IPS-NIHi7 (cell line): ENCODE measurements around the gene SATB2.

ENCODE experiments used
- DNase-seq: peaks from one replicate; pipeline ENCODE4 v3.0.0; 2012; ENCODE audit warnings: mixed read lengths; ENCODE audit errors: extremely low spot score

SATB2 gene

GRCh38 chr2:199325881-199326280 lies 131.9 kb downstream of the SATB2 start:
- DNase-seq = no peak

DNA sequence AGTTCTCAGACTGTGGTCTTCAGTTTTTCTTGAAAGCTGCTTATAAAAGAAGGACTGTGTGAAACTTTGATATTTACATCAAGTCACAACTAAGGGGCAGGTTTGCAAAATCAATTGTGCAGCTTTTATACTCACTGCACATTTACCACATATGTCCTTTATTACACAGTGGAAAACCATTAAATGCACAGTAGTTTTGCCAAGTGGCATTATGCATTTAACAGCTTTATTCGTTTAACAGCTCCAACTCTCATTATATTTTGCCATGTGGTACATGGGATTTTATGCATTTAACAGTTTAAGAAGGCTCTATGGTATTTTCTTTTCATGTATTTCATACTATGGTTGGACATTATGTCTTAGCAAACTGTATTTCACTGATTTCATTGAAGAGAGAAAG lies 135.6 kb downstream of the SATB2 start:
- no peak for DNase-seq

- no peak for DNase-seq
Observed at GRCh38 chr2:199317646-199318045, 140.1 kb downstream of the SATB2 start.

- DNase-seq = no peak
Observed at GRCh38 chr2:199316851-199317250, 140.9 kb downstream of the SATB2 start.

GRCh38 chr2:199315299-199316179 lies 142.2 kb downstream of the SATB2 start:
- DNase-seq = peak; percentile 57

GRCh38 chr2:199312931-199313330 lies 144.8 kb downstream of the SATB2 start:
- DNase-seq = no peak

DNA sequence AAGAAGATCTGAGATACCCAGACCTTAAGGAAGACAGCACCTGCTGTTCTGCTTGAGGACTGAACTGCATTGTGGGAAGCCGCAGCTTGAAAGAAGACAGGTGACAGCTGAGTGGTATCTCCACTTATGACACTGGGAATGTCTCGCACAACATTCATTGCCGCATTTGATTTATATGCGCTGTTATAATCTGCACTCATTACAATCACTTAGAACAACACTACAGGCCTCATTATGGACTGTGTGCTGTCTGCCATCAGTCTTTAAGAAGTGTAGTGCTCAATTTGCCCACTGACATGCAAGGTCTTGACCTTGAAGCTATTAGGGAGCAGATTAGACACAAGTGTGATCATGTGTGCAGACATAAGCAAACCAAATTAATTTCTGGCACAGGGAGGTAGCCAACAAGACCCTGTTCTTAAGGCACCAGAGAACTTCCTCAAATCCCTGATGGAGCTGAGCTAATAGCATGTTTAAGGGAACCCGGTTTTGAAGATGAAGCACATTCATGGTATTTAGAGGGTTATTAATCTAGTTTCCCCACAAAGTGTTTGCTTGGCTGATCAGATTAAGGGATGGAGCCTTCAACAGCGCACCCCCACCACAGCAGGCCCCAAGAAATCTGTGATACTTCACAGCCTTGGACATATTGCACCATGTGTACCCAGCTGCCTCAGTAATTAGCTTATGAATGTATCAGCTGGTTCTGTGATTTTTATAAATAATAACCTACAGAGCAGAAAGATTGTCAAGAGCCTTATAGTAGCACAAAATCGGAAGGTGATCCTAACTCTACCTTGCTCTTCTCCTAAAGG lies 146.8 kb downstream of the SATB2 start:
- DNase-seq = no peak

DNA sequence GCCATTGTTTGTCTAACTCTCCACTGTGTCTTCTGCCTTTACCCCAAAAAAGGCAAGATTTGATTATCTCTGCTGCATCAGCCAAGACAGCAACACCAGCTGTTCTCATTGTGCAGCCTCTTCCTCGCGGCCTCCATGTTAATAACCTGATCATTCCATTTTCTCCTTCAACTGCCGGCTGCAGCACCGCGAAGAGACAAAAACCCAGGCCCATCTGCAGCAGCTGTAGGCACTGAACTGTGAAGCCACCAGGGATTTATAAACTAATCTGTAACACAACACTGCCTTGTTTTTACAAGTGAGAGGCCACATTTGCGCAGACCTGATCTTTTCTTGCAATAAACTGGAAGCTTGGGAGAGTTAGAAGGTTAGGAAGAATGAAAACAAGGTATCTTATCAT lies 147.8 kb downstream of the SATB2 start:
- no peak for DNase-seq

- no peak for DNase-seq
Observed at GRCh38 chr2:199309411-199309810, 148.3 kb downstream of the SATB2 start.

DNA sequence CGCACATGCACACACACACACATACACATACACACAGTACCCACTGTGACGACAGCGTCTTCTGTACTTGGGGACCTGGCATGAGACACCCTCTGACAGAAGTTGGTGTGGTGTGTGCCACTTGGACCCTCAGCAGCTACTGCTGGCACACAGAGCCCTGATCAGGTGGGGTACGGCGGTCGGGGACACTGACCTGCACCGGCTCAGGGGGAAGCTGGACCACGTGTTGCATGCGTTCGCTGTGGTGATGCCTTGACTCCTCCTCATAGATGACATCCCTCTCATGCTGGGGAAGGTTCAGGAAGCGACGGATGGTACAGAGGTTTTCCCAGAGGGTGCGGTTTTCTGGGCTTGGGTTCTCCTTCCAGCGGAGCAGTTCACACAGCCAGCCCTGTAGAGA lies 149.2 kb downstream of the SATB2 start:
- DNase-seq = no peak

- DNase-seq = no peak
Observed at GRCh38 chr2:199307461-199307860, 150.3 kb downstream of the SATB2 start.

DNA sequence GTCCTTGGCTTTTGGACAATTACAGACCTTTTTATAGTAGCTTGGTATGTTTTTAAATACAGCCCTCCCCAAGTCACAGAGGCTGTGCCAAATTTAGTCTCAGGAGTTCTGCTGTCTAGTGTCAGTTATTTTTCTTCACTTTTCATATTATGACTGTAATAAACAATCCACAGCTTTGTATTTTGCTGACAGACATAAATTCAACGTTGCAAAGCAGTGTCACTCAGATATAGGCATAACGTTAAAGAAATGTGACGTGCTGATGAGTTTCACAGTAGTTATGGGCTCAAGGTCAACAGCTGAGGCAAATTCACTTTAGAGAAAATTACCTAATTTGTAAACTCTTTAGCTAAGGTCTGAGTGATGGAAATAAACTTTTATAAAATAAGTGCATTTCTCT lies 151.6 kb downstream of the SATB2 start:
- DNase-seq = no peak

DNA sequence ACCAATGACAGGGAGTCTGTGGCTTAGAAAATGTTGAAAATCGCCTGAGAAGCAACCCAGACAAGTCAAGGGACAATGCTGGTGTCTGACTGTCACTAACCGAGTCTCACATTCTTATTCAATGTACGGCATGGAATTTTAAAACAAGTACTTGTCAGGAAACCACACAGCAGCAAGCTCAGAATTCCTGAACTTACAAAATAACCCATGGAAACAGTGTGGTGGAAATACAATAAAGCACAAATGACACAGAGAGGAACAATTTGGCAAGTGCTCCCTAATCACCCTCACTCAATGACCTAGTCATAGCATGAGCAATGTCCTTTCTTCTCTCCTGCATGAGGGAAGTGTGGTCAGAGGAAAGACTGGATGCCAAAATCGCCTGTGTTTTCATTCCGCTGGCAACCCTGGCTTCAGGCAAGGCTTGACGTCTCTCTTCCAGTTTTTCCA lies 154.0 kb downstream of the SATB2 start:
- no peak for DNase-seq

DNA sequence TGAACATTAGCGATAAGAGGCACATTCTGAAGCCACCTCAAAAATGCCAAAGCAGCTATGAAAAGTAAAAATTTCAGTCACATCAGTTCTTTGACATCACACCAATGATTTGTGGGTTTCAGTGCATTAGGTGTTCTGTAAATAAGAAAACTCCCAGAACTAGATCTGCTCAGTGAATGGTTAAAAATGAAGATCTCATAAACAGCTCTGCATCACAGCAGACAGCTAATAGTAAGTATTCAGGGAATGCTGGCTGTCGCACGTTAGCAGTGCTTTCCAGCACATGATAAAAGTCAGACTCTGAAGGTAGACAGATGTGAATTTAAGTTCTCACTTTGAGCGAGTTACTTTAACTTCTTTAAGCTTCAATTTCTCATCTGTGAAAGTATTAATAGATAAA lies 154.9 kb downstream of the SATB2 start:
- no peak for DNase-seq

DNA sequence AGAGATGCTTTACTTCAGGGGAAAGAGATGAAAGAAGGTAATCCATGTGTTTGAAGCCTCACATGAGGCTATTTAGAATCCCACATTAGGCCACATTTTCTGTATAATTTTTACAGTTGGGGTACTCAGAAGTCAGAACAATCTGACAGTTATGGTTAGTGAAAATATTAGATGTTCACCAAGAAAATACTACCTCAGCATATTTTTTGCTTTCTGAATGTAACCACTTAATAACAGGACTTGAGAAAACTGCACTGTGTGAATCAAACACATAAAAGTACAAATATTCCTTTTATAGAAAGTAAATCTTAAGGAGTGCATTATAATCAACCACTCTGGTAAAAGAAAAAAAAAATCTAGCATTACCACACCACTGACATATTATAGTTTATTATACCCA lies 169.3 kb downstream of the SATB2 start:
- no peak for DNase-seq

- DNase-seq = no peak
Observed at GRCh38 chr2:199282309-199282708, 175.4 kb downstream of the SATB2 start.

DNA sequence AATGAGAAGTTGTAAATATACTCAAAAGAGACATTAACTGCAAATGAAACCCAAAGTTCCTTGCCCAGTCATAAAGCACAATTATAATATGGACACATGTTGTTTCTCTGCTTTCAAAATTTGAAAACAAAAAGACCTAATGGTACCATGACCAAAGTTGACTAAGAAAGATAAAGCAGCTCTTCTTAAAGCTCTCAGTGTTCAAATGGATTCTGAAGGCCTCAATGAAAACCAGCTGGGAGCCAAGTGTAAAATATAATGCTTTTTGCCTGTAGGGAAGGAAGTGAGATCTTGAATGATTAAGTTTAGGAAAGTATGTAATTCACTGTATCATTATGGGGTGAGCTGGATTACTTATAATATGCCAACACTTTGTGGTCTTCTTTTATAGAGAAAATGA lies 178.6 kb downstream of the SATB2 start:
- no peak for DNase-seq

GRCh38 chr2:199278099-199278498 lies 179.6 kb downstream of the SATB2 start:
- no peak for DNase-seq

DNA sequence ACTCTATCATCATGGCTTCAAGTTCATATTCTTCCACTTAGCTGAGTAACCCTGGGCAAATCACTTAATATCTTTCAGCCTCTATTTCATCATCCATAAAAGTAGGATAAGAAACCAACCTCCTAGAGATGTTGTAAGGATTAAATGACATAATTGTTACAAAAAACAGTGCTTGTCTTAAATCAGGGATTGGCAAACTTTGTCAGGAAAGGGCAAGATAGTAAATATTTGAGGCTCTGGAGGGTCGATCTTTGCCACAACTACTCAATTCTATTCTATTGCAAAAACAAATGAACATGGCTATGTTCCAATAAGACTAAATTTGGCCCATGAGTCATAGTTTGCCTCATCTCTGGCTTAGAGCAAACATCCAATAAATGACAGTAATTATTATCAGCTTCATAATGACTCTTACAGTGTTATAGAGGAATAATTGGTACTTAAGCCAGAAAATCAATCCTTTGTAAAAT lies 184.7 kb downstream of the SATB2 start:
- DNase-seq = no peak

GRCh38 chr2:199261936-199262335 lies 195.8 kb downstream of the SATB2 start:
- DNase-seq = no peak

- no peak for DNase-seq
Observed at GRCh38 chr2:199261239-199261638, 196.5 kb downstream of the SATB2 start.

- no peak for DNase-seq
Observed at GRCh38 chr2:199259671-199260070, 198.1 kb downstream of the SATB2 start.

- no peak for DNase-seq
Observed at GRCh38 chr2:199258291-199258690, 199.4 kb downstream of the SATB2 start.
